Activated naive CD8-positive, alpha-beta T cell treated with anti-CD3 and anti-CD28 coated beads, Interleukin-2, amount 50 U/mL, for 24 hours (primary cell): ENCODE measurements around the gene DISP3.

Source experiments
- ATAC-seq: fragments of 150-1000 bp; cut with Tn5 transposase; one replicate; pipeline ENCODE4 v1.10.0; 2021
- DNase-seq: peaks from one replicate; pipeline ENCODE4 v3.0.0; 2021
- H3K27ac Mint-ChIP-seq: one replicate; pipeline ENCODE4 v1.8.0; 2021; ENCODE audit warnings: mild to moderate bottlenecking, mixed read lengths
- H3K27me3 Mint-ChIP-seq: one replicate; pipeline ENCODE4 v1.8.0; 2021; ENCODE audit warnings: mixed read lengths
- H3K36me3 Mint-ChIP-seq: one replicate; pipeline ENCODE4 v1.8.0; 2021; ENCODE audit warnings: low read depth, mixed read lengths
- H3K4me1 Mint-ChIP-seq: one replicate; pipeline ENCODE4 v1.8.0; 2021; ENCODE audit warnings: mixed read lengths
- H3K4me3 Mint-ChIP-seq: one replicate; pipeline ENCODE4 v1.8.0; 2021; ENCODE audit warnings: mild to moderate bottlenecking, moderate library complexity, mixed read lengths
- H3K9me3 Mint-ChIP-seq: one replicate; pipeline ENCODE4 v1.8.0; 2021; ENCODE audit warnings: mixed read lengths

DISP3 gene

DNA sequence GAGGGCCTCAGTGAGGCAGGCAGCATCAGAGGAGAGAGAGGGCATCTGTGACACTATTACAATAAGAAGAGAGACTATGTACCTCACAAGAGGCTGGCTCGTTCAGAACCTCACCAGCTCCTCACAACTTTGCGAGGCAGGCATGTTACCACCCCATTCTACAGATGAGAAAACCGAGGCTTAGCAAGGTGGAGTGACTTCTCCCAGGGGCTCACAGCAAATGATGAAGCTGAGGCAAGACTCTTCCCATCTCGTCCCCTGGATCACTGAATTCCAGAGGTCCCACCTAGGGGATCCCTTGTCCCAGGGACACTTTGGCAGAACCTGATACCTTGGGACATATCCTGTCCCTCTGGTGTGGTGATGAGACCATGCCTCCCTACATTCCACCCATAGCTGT is 64.4 kb downstream of the DISP3 start:
- Mint-ChIP-seq H3K36me3 (no peaks in the 10 kb centered on the region), H3K27me3 (peaks cover 12% of the 10 kb centered on the region), H3K27ac (no peak overlapping the region), H3K4me1 (no peaks in the 10 kb centered on the region), H3K9me3 (no peaks in the 10 kb centered on the region), H3K4me3 (no peak overlapping the region)
- ATAC-seq, result no peak
- DNase-seq, result no peak

- Mint-ChIP-seq H3K36me3 (no peaks in the 10 kb centered on the region), H3K9me3 (no peaks in the 10 kb centered on the region), H3K27me3 (peaks cover 16% of the 10 kb centered on the region), H3K4me3 (no peak overlapping the region), H3K4me1 (no peaks in the 10 kb centered on the region), H3K27ac (no peak overlapping the region)
- ATAC-seq (no peak), DNase-seq (no peak)
Measured at GRCh38 chr1:11543796-11544195, 64.8 kb downstream of the DISP3 start.

DNA sequence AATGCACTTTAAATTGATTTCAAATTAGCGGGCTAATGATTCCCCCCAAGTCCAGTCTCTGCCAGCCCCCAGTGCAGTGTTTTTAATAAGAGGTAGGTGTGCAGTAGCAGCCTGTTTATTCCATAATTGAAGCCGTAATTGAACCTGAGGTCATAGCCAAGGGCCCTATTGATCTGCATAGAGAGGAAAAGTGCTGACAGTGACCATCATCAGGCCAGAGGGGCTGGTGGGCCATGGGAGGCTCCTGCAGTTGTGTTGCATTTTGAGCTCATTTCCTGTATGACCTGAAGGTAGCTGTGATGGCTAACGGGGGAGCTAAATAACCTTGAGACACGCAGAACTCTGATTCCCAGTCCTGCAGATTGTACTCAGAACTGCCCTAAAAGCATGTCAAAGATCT is 67.5 kb downstream of the DISP3 start:
- Mint-ChIP-seq H3K27ac (no peak overlapping the region), H3K4me1 (no peaks in the 10 kb centered on the region), H3K9me3 (no peaks in the 10 kb centered on the region), H3K36me3 (no peaks in the 10 kb centered on the region), H3K27me3 (peaks cover 19% of the 10 kb centered on the region), H3K4me3 (no peak overlapping the region)
- DNase-seq, result no peak
- no peak for ATAC-seq

DNA sequence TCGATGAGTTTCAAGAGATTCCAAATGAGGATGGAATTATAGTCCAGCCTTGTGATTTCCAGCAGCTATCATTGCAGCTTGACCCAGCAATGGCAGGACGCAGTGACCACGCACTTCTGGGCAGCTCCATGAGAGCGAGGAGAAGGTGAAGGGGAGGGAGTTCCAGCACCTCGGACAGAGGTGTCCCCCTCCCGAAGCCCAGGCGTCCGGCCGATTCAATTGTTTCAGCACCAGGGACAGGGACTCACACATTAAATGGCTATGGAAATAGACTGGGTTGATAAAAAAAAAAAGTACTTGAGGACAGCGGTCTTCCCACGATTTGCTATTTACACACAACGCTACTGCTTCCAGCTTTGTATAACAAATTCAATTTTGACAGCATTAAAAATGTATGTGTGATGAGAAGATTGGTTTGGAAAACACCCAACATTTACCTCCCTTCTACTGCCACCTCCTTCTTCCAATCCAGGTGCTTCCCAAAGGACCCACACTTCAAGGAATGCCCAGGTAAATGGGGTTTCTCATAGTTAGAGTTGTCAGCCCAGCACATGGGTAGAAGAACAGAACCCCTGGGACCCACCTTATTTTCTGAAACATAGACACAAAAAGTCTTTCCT is 71.8 kb downstream of the DISP3 start:
- DNase-seq, result peak; percentile 43
- ATAC-seq, result no peak
- H3K27ac Mint-ChIP-seq, result no peak overlapping the region
- H3K9me3 Mint-ChIP-seq, result no peaks in the 10 kb centered on the region
- H3K4me3 Mint-ChIP-seq, result no peak overlapping the region
- peaks cover 41% of the 10 kb centered on the region for H3K27me3 Mint-ChIP-seq
- no peaks in the 10 kb centered on the region for H3K4me1 Mint-ChIP-seq
- H3K36me3 Mint-ChIP-seq, result no peaks in the 10 kb centered on the region

DNA sequence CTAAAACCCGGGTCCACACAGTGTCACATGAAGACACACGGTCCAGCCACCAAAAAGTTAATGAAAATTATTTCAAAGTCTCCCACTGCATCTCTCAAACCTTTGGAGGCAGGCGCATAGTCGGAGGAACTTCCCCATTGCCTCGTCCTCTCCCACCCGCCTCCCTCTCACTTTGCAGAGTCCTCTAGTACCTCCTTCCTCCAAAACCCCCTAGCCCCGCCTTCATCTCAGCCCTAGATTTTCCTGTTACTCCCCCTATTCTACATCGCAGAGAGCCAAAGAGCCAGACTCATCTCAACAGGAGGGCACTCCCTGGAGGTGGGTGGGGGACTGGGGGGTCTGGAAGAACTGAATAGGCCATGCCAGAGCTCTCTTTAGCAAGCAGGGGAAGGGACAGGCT is 79.3 kb downstream of the DISP3 start:
- no peaks in the 10 kb centered on the region for H3K4me1 Mint-ChIP-seq
- no peak for DNase-seq
- H3K27me3 Mint-ChIP-seq, result peaks cover 36% of the 10 kb centered on the region
- no peak overlapping the region for H3K4me3 Mint-ChIP-seq
- no peaks in the 10 kb centered on the region for H3K36me3 Mint-ChIP-seq
- no peak overlapping the region for H3K27ac Mint-ChIP-seq
- no peaks in the 10 kb centered on the region for H3K9me3 Mint-ChIP-seq
- no peak for ATAC-seq

DNA sequence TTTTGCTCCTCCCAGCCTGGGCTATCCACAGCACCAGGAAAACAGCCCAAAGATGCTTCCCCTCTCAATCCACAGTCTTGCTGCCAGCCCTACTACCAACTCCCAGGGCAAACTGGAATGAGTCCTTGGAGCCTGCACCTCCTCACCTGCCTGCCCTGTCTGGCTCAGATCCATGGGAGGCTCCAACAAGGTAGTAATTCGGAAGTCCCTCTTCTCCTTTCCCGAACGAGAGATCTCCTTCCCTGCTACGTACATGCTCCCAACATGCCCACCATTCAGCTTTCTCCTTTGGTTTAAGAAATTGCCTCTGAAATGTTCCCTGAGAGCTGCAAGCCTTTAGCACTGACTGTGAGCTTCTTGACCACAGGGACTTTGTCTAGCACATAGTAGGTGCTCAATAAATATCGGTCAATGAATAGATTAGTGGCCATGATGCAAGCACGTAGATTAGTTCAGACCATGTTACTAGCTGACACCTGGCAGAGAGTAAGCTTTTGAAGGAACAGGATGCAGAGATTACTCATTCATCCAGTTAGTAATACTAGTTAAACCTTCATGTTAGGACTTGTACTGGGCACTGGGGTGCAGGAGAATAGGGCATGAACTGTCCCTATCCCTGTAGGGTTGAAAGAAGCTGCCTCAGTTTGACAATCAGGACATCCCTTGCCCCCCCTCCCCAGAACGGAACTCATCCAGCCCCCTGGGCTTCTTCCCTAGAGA is 80.1 kb downstream of the DISP3 start:
- ATAC-seq (no peak), DNase-seq (no peak)
- H3K9me3 Mint-ChIP-seq, result no peaks in the 10 kb centered on the region
- no peaks in the 10 kb centered on the region for H3K4me1 Mint-ChIP-seq
- no peak overlapping the region for H3K4me3 Mint-ChIP-seq
- H3K36me3 Mint-ChIP-seq, result no peaks in the 10 kb centered on the region
- H3K27me3 Mint-ChIP-seq, result peaks cover 40% of the 10 kb centered on the region
- no peak overlapping the region for H3K27ac Mint-ChIP-seq

DNA sequence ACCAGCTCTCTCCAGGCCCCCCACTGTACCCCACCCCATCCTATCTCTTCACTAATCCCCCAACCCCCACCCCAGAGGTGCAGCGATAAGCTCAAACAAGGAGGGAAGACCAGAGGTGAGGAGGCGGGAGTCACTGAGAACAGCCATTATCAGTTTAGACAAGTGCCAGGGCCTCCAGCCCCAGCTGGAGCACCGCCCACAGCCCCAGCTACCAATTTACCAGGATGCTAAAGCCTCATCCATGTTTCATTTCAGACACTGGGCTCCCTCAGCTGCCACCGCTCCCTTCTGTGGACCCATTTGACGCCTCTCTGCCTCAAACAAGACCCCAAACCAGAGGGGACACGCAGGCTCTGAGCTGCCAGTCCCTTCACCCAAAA is 80.6 kb downstream of the DISP3 start:
- no peaks in the 10 kb centered on the region for H3K36me3 Mint-ChIP-seq
- H3K9me3 Mint-ChIP-seq, result no peaks in the 10 kb centered on the region
- peaks cover 37% of the 10 kb centered on the region for H3K27me3 Mint-ChIP-seq
- DNase-seq (no peak), ATAC-seq (no peak)
- no peaks in the 10 kb centered on the region for H3K4me1 Mint-ChIP-seq
- H3K4me3 Mint-ChIP-seq, result no peak overlapping the region
- H3K27ac Mint-ChIP-seq, result no peak overlapping the region

- no peak for ATAC-seq
- Mint-ChIP-seq H3K4me1 (no peaks in the 10 kb centered on the region), H3K27me3 (peaks cover 33% of the 10 kb centered on the region), H3K36me3 (no peaks in the 10 kb centered on the region), H3K4me3 (no peak overlapping the region), H3K27ac (no peak overlapping the region), H3K9me3 (no peaks in the 10 kb centered on the region)
- no peak for DNase-seq
Measured at GRCh38 chr1:11560061-11560460, 81.1 kb downstream of the DISP3 start.

DNA sequence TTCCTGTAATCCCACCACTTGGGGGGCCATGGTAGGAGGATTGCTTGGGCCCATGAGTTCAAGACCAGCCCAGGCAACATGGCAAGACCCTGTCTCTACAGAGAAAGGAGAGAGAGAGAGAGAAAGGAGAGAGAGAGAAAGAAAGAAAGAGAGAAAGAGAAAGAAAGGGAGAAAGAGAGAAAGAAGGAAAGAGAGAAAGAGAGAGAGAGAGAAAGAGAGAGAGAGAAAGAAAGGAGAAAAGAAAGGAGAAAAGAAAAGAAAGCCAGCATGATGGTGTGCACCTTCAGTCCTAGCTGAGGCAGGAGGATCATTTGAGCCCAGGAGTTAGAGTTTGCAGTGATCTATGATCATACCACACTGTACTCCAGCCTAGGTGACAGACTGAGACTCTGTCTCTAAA is 82.8 kb downstream of the DISP3 start:
- Mint-ChIP-seq H3K4me1 (no peaks in the 10 kb centered on the region), H3K36me3 (no peaks in the 10 kb centered on the region), H3K27me3 (peaks cover 28% of the 10 kb centered on the region), H3K27ac (no peak overlapping the region), H3K4me3 (no peak overlapping the region), H3K9me3 (no peaks in the 10 kb centered on the region)
- no peak for DNase-seq
- ATAC-seq, result no peak

DNA sequence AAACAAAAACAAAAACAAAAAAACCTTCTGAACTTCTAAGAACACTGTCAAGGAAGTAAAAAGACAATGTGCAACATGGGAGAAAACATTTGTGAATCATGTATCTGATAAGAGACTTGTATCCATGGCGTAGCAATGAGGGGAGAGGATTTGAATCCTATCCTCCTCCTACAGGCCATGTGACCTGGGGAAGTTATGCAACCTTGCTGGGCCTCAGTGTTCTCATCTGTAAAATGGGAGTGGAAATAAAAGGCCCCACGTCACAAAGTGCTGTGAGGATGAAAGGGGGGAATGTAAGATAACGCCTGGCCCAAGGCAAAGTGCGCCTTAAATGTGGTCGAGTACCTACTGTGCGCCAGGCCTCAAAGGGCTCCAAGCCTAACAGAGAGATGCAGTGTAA is 83.7 kb downstream of the DISP3 start:
- Mint-ChIP-seq H3K4me1 (no peaks in the 10 kb centered on the region), H3K27me3 (peaks cover 19% of the 10 kb centered on the region), H3K4me3 (no peak overlapping the region), H3K9me3 (no peaks in the 10 kb centered on the region), H3K27ac (no peak overlapping the region), H3K36me3 (no peaks in the 10 kb centered on the region)
- DNase-seq, result no peak
- ATAC-seq, result no peak

DNA sequence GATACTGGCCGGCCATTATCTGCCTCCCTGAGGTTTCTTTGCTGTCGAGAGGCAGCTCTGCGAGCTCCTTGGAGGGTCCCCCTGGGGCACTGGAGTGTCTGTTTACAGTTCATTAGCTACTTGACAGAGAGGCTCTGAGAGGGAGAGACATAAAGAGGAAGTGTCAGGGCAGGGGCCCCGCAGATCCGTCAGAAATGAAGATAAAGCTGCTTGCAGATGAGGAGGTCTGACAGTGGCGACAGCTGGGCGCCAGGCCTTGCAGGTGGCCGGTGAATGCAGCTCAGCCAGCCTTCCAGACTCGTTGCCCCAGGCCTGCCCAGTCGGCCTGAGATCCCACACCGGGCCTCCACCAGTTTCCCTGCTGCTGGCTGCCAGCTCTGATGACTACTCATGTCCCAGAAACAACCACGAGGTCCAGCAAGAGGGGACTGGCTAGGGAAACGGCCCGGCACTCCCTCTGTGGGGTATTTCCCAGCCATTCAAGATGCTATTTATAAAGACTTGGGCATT is 84.7 kb downstream of the DISP3 start:
- Mint-ChIP-seq H3K4me3 (no peak overlapping the region), H3K9me3 (no peaks in the 10 kb centered on the region), H3K4me1 (no peaks in the 10 kb centered on the region), H3K36me3 (no peaks in the 10 kb centered on the region), H3K27ac (no peak overlapping the region), H3K27me3 (peaks cover 11% of the 10 kb centered on the region)
- no peak for ATAC-seq
- no peak for DNase-seq

GRCh38 chr1:11564237-11564636 is 85.3 kb downstream of the DISP3 start:
- no peaks in the 10 kb centered on the region for H3K36me3 Mint-ChIP-seq
- ATAC-seq, result no peak
- no peaks in the 10 kb centered on the region for H3K4me1 Mint-ChIP-seq
- DNase-seq, result no peak
- no peaks in the 10 kb centered on the region for H3K9me3 Mint-ChIP-seq
- H3K4me3 Mint-ChIP-seq, result no peak overlapping the region
- H3K27ac Mint-ChIP-seq, result no peak overlapping the region
- H3K27me3 Mint-ChIP-seq, result peaks cover 8% of the 10 kb centered on the region

- Mint-ChIP-seq H3K27me3 (peaks cover 11% of the 10 kb centered on the region), H3K4me1 (no peaks in the 10 kb centered on the region), H3K27ac (no peak overlapping the region), H3K4me3 (no peak overlapping the region), H3K9me3 (no peaks in the 10 kb centered on the region), H3K36me3 (no peaks in the 10 kb centered on the region)
- no peak for DNase-seq
- ATAC-seq, result no peak
Measured at GRCh38 chr1:11566042-11566850, 87.3 kb downstream of the DISP3 start.

- no peaks in the 10 kb centered on the region for H3K4me1 Mint-ChIP-seq
- ATAC-seq, result no peak
- H3K27ac Mint-ChIP-seq, result no peak overlapping the region
- H3K27me3 Mint-ChIP-seq, result peaks cover 11% of the 10 kb centered on the region
- no peaks in the 10 kb centered on the region for H3K9me3 Mint-ChIP-seq
- DNase-seq, result no peak
- no peaks in the 10 kb centered on the region for H3K36me3 Mint-ChIP-seq
- H3K4me3 Mint-ChIP-seq, result no peak overlapping the region
Measured at GRCh38 chr1:11567244-11568065, 88.5 kb downstream of the DISP3 start.
